Renal cortex interstitium (tissue), 11 donors: ENCODE measurements around the gene SLFN12L. TPM values are rescaled to one million over a fixed set of nuclear protein-coding genes. Genes with fewer than 3 reads are reported as not detected.
A peak's percentile ranks its signal among the peaks of the same experiment; 100 is the strongest.
"Not testable (repeated sequence)": the region's sequence is repeated elsewhere in the genome, so short reads cannot be mapped to it uniquely, and the experiment has no call there.

ENCODE experiments used
- DNase-seq, 11 donors: peaks; one replicate each; pipeline ENCODE4 v3.0.0-alpha.2; 2013; ENCODE audit warnings: low read depth in 9 of 11, low spot score in 4 of 11; ENCODE audit errors: extremely low read depth in 1 of 11
- polyA plus RNA-seq, 3 donors: library from polyadenylated mRNA; unstranded; fragments of 120-200 nt; gene quantifications; one replicate each; pipeline ENCODE4 v1.2.1, GENCODE V29; 2013; ENCODE audit not compliant: insufficient read length in 3 of 3

Gene SLFN12L
- polyA plus RNA-seq, 3 donors: 0.13 to 0.33 (median 0.16) TPM

GRCh38 chr17:35514564-35514963, 22.9 kb downstream of the SLFN12L start:
- DNase-seq: no peak

- DNase-seq: no peak
Observed at GRCh38 chr17:35510052-35510451, 27.4 kb downstream of the SLFN12L start.

DNA sequence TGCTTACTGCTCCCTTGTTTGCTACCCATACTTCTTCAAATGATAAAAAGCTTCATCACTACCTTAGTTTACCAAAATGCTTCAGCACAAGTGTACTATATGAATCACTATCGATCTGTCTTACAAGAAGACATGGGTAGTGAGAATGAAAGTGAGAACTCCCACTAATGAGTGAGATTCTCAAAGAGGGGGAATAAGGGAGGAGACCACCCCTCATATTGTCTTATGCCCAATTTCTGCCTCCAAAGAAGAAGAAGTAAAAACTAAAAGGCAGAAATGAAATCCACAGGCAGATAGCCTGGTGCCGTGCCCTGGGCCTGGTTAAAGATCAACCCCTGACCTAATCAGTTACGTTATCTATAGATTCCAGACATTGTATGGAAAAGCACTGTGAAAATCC, 29.8 kb downstream of the SLFN12L start:
- DNase-seq: not testable (repeated sequence)

DNA sequence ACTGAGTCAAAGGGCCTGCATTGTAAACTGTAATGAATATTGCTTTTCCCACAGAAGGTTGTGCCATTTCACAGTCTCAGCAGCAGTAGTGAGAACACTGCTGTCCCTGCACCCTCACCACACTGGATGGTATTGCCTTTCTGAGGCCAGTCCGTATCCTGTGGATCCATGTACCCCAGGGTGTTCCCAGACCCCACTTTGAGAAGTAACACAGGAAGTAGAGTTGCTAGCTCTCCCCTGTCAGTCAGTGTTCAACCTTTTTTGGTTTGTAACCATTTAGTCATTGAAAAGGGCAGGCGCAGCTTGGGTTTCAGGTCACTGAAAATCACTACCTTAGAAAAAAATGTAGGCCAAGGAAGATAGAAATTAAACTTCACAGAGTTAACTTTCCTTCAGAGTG, 37.9 kb downstream of the SLFN12L start:
- DNase-seq: no peak

GRCh38 chr17:35498448-35499178, 38.9 kb downstream of the SLFN12L start:
- no peak for DNase-seq

DNA sequence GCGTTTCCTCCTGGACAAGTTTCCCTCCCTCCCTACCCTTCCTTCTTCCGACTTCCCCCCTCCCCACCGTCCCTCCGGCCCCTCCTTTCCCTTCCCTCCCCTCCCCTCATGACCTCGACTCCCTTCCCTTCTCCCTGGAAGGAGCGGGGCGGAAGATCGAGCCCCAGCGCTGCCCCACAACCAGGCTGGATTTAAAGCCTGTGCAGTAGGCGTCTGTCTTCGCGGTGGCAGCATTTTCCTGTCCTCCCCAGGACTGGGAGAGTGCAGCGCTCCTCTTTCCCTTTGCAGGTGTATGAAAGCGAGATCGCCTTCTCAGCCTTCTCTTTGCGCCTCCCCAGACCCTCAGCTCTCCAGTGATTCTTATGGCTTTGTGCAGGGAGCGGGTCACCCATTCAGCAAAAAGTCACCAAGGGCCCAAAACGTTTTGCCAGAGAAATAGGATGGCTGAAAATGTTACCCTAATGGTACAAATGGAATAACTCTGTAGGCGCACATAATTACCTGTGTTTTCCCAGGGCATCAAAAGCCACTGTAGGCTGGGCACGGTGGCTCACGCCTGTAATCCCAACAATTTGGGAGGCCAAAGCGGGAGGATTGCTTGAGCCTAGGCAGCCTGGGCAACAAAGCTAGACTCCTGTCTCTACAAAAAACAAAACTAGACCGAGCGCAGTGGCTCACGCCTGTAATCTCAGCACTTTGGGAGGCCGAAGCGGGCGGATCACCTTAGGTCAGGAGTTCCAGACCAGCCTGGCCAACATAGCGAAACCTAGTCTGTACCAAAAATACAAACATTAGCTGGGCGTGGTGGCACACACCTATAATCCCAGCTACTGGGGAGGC, 40.8 kb downstream of the SLFN12L start:
- DNase-seq: no peak

- no peak for DNase-seq
Observed at GRCh38 chr17:35493040-35493439, 44.4 kb downstream of the SLFN12L start.

DNA sequence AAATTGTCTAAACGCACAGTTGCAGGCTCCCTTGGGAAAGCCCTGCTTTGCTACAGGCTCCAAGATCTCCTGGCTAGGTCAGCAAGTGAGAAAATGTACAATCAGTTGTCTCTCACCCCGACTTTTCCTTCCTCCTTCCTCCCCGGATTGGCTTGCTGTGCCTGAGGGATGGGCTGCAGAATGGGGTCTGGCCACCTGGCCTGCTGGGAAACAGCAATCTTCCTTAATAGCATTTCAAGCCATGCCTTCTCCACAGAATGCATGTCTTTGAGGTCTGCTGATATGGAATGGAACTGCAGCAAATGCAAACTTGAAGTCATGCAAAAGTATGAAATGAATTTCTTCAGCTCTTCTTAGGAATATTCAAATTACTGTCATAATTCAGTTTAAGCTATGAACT, 46.1 kb downstream of the SLFN12L start:
- no peak for DNase-seq

DNA sequence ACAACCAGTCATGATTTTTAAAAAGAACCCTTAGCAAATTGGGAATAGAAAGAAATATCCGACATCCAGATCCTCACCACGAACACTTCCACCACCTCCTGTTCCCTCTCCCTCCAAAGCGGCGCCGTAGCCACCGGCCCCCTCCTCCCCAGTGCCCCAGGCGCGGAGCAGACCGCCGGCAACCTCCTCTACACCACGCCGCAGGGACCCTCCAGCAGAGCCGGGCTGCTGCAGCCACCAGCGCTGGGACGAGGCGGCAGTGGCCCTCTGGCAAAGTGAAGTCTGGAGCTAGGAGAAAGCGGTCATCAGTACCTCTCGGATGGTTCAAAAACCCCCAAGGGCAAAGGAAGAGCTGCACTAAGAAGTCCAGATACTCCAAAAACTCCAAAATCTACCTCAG, 47.5 kb downstream of the SLFN12L start:
- no peak for DNase-seq

- no peak for DNase-seq
Observed at GRCh38 chr17:35488991-35489390, 48.5 kb downstream of the SLFN12L start.

DNA sequence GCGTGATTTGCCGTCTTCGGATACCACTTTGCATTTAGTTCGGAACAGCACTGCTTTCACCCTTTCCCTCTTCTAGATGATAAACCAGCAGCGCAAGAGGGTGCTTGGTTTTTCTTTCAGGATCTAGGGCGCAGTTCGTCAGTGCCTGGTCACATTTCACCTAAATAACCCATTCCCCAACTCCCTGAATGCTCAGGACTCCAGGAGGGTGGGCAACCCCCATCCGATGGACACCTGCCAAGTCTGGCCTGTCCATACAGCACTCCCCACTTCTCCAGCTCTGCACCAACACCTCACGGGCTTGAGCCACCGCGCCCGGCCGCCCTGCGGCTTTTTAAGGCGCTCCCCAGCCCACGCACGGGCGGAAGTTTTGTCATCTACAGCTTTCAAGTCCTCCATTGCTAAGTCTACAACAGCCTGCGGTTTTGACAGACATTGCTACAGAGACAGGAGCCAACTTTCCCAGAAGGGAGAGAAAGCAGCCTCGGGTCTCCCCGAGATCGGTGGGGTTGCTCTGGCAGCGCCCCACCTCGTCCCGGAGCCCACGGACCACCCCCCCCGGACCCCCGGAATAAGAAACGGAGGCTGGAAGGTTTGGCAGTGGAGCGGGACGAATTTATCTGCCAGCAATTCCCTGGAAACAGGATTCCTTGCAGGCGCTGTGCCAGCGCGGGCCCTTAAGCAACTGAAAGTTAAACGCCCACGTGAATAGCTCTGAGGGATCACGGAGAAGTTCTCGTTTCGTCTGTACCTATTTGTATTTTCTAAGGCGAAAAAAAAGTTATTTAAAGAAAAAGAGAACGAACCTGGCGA, 50.4 kb downstream of the SLFN12L start:
- peak in 3 of 11 donors; percentile 26 to 50 (median 41) for DNase-seq

GRCh38 chr17:35479271-35479670, 58.2 kb downstream of the SLFN12L start:
- DNase-seq: no peak

DNA sequence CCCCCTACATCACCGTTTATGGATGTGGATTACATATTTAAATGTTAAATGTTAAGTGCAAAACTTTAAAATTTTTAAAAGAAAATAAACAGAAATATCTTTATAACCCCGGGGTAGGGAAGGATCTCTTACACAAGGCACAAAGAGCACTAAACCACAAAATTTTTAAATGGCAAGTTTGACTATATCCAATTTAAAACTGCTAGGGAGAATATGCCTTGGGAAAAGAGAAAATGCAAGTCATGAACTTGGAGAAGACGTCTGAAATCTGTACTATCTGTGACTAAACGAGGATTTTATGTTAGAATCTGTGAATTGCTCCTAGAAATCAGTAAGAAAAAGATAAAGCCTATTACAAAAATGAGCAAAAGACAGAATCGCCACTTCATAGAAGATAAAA, 60.2 kb downstream of the SLFN12L start:
- no peak for DNase-seq

DNA sequence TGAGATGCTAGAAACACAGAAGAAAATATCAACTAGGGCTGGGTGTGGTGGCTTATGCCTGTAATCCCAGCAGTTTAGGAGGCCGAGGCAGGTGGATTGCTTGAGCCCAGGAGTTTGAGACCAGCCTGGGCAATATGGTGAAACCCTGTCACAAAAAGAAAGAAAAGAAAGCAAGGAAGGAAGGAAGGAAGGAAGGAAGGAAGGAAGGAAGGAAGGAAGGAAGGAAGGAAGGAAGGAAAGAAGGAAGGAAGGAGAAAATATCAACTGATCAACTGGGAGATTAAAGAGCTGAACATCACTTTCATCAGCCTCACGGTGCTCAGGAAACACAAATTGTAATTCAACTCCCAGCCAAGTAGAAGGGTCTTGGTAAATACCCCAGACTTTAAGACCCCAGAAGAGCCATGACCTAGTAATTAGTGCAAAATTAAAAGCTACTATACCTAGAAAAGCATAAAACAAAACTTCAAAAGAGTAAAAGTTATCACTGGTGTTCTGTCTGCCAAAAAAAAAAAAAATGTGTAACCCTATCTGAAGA, 61.1 kb downstream of the SLFN12L start:
- no peak for DNase-seq

DNA sequence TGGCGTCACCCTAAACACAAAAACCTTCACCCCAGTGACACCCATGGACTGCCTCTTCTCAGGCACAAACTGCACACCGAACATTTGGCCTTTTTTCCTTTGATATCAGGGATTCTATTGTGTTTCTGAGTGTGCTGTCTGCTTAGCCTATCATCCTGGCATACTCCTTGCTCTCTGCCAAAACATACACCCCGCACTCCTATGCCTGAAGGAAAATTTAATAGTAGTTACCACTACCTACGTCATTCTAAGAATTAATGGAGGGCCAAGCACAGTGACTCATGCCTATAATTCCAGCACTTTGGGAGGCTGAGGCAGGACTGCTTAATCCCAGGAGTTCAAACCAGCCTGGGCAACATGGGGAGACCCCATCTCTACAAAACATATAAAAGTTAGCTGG, 69.0 kb downstream of the SLFN12L start:
- no peak for DNase-seq

DNA sequence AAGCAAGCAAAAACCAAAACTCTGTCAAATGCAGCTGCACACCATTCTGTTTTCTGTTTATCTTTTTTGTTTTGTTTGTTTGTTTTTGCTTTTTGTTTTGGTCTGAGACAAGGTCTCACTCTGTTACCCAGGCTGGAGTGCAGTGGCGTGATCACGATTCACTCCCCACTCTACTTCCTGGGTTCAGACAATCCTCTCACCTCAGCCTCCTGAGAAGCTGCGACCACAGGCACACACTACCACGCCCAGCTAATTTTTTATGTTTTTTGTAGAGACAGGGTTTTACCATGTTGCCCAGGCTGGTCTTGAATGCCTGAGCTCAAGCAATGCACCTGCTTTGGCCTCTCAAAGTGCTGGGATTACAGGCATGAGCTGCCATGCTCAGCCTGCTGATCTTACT, 69.7 kb downstream of the SLFN12L start:
- DNase-seq: no peak

DNA sequence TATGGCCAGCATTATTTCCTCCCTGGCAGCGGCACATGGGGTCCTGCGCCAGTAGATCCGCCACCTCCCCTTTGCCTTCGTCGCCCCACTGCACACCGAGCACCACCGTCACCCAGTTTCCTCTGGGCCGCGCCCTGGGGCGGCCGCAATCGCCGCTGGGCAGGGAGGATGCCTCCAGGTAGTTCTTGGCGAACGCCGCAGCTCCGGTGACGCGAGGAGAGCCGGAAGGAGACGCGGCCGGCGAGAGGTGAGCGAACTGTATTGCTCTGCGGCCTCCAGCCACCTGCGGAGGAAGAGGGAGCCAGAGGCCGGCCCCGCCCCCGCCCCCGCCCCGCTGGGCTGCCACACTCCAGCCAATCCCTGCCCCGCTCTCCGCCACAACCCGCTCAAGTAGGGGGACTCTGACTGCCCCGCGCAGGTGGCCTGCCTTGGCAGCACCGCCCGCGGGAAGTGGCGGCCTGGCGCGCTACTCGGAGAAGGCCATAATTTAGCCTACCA, 77.1 kb downstream of the SLFN12L start:
- peak in 5 of 11 donors; percentile 5 to 39 (median 31) for DNase-seq

DNA sequence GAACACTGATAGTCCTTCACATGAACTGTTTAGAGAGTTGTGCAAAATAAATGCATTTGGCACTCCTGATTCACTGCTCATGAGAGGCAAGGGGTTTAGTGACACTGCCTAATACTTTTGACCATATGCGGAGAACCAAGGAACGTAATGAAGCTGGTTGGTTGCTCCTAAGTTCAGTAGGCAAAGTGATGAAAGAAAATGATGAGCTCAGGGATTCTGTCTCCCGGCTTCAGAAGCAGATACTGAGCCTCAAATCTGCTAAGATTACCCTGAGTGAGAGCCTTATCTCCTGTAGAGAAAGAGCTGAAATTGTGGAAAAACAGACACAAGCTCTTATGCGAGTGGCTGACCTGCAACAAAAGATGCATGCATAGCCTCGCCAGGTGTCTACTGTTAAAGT, 83.4 kb downstream of the SLFN12L start:
- not testable (repeated sequence) for DNase-seq

DNA sequence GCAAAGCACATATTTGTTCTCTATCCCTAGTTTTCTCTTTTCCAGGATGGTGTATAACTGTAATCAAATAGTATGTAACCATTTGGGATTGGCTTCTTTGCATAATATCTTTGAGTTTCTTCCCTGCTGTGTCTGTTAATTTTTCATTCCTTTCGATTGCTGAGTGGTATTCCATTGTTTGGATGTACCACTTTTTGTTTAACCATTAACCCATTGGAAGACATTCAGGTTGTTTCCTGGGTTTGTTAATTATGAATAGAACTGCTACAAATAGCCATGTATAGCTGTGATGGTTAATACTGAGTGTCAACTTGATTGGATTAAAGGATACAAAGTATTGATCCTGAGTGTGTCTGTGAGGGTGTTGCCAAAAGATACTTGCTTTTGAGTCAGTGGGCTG, 84.3 kb downstream of the SLFN12L start:
- DNase-seq: no peak
